GM18499 (cell line): ENCODE data around the gene NPLOC4.
"Not testable (repeated sequence)": the region's sequence is repeated elsewhere in the genome, so short reads cannot be mapped to it uniquely, and the experiment has no call there.

Experiments
- ATAC-seq: cut with Tn5 transposase; IDR thresholded peaks from one replicate; pipeline ENCODE4 v1.9.1; 2021; ENCODE audit warnings: moderate number of reproducible peaks; ENCODE audit not compliant: insufficient read depth, unreplicated experiment

NPLOC4 gene

DNA sequence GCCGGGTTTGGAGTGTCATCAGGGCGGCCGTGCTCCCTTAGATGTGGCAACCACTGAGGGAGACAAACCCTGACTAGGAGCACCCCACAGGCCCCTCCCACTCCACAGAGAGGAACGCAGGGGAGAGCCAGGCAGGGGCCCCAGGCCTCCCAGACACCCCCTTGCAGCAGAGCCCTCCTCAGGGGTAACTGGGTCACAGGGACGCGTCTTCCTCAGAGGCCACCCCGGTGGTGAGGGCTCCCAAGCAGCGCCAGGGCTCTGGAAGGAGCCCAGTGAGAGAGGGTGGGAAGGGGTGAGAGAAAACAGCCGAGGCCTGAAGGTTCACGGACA is 97.4 kb downstream of the NPLOC4 start:
- ATAC-seq = no peak

DNA sequence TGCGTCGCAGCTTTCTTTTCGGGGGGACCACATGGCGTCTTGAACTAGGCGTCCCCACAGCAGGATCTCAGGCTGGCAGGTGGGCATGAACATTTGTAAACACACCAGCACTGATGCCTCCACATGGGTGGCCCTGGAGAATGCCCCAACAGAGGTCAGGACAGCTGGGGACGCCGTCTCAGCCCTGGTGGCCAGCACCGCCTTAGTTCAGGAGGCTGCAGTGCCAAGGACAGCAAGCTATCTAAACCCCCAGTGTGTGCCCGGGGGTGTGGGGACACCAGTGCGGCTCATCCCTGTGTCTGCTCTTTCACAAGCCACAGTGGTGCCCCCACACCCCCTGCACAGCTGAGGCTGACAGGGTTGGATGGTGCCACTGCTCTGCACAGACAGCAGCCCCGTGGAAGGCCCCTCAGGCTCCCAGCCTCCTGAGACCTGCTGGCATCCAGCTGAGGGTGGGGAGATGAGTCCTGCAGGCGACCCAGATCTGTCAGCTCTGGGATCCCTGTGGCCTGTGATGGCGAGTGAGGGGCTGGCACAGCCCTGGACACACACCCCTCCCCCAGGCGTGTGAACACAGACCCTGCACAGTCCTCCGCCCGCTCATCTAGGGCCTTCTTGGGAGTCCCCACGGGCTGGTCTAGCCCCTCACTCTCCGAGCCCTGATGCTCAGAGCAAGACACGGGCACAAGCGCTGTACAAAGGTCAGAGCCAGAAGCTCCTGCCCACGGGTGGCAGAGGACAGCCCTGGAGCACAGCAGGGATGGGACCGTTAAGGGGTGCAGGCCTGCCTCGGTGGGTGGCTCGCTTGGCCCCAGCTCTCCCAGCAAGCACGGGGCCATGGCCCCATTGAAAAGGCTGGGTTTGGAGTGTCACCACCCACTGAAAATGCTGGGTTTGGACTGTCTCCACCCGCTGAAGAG is 98.0 kb downstream of the NPLOC4 start:
- ATAC-seq = no peak

- no peak for ATAC-seq
Measured at GRCh38 chr17:81537856-81538555, 98.9 kb downstream of the NPLOC4 start.

DNA sequence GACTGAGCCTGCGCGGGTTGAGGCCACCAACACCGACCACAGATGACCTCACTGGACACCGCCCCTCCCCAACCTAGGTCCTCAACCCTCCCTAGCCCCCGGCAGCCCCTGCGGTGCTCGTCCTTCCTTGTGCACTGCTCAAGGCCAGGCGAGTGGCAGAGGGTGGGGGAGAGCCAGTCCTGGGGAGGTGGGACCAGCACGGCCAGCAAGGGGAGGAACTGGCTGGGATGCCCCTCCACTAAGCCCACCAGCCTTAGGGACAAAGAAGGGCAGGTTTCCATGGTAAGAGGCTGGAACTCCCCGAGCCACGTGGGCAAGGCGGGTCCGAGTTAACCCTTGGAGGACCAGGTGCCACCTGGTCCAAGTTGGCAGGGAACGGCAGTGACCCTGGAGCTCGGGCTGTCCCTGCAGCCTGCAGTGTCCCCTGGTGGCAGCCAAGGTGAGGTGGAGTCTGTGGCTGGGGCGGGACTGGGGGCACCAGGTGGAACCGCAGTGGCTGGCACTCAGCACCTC is 99.5 kb downstream of the NPLOC4 start:
- ATAC-seq = no peak

- no peak for ATAC-seq
Measured at GRCh38 chr17:81536299-81537290, 100.3 kb downstream of the NPLOC4 start.

- no peak for ATAC-seq
Measured at GRCh38 chr17:81535480-81536298, 101.2 kb downstream of the NPLOC4 start.

DNA sequence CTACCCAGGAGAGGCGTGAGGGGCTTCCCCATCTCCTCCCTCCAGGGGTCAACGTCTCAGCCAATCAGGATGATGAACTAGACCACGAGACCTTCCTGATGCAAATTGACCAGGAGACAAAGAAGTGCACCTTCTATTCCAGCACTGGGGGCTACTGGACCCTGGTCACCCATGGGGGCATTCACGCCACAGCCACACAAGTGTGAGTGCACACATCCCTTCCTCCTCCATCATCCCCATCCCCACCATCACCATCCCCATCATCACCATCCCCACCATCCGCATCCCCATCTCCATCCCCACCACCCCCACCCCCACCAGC is 101.9 kb downstream of the NPLOC4 start:
- ATAC-seq = no peak

DNA sequence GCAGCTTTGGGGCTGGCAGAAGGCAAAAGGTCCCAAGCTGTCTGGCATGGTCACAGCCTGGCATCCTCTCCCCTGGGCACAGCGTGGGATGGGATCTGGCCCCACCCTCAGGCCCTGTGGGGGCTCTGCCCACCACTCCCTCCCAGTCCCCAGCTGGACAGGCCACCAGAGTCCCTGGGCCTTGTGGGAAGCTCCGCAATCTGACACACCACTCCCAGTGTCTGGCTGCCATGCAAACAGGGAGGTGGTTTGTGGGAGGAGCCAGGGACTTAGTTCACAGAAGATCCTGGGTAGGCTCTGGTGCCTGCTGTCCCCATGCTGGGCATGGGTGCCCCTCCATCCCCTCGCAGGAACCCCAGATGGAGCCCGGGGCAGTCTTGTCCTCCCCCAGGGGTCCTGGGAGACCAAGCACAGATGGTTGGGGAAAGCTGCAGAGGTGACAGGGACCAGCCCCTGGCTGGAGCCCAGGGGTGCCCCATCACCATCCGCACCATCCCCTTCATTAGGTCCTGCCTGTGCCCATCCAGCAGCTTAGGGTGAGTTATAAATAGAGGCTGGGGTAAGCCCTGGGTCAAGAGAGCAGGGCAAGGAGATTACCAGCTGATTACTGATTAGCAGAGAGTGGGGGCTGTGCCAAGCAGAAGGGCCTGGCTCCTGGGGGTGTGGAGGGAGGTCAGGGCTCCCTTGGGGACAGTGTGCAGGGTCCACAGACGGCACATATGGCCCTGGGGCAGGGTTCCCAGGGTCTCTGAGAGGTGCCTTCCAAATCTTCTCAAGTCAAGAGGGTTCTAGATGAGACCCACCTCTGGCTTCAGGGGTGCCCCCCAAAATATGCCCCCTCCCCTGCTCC is 102.5 kb downstream of the NPLOC4 start:
- ATAC-seq = no peak

DNA sequence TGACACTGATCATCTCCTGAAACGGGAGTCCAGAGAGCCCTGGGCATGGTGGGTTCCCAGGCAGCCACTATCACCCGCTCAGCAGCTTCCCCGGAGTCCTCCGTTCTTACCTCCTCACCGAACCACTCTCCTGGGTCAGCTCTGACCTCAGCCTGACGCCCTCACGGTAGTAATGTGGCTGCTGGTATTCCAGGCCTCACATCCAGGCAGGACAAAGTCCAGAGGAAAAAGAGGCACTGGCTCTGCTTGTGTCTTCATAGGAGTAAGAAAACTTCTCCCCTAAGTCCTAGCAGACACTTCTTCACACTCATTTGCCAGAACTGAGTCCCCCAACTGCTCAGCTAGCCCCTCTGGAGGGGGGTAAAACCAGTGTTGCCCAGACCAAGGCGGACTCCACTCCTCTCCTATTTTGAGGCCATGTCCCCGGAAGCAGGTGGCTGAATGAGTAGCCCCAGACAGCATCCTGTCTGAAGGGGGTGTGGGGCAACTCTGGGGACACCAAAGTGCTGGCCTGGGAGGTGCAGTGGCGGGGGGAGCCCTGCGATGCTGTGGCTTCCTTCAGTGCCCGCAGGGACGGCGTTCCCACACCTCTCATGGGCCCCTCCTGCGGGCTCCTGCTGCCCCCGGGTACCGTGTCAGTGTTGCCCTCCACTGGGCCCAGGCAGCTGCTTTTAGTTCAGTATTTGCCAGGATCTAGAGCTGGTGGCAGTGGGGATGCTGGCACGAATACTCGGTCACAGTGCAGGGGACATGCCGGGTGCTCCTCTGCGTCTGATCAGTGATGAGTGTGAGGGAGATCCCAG is 103.4 kb downstream of the NPLOC4 start:
- no peak for ATAC-seq

- ATAC-seq = no peak
Measured at GRCh38 chr17:81532490-81533287, 104.2 kb downstream of the NPLOC4 start.

- not testable (repeated sequence) for ATAC-seq
Measured at GRCh38 chr17:81531998-81532404, 104.9 kb downstream of the NPLOC4 start.

- not testable (repeated sequence) for ATAC-seq
Measured at GRCh38 chr17:81531013-81531412, 105.9 kb downstream of the NPLOC4 start.

DNA sequence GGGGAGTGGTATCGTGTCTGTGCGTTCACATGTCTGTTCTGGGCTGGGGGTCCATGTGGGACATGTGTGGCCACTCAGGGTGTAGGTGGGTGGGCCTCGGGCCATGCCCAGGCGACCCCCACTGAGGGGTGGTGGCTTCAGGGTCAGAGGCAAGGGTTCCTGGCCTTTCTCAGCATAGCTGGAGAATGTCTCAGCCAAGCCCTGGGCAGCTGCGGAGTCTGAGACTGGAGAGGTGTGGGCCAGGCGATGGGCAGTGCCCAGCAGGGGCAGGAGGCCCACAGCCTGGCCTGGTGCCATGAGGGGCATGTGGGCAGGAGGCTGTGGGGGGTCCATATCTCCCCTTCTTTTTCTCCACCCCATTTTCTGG is 107.5 kb downstream of the NPLOC4 start:
- ATAC-seq = no peak

DNA sequence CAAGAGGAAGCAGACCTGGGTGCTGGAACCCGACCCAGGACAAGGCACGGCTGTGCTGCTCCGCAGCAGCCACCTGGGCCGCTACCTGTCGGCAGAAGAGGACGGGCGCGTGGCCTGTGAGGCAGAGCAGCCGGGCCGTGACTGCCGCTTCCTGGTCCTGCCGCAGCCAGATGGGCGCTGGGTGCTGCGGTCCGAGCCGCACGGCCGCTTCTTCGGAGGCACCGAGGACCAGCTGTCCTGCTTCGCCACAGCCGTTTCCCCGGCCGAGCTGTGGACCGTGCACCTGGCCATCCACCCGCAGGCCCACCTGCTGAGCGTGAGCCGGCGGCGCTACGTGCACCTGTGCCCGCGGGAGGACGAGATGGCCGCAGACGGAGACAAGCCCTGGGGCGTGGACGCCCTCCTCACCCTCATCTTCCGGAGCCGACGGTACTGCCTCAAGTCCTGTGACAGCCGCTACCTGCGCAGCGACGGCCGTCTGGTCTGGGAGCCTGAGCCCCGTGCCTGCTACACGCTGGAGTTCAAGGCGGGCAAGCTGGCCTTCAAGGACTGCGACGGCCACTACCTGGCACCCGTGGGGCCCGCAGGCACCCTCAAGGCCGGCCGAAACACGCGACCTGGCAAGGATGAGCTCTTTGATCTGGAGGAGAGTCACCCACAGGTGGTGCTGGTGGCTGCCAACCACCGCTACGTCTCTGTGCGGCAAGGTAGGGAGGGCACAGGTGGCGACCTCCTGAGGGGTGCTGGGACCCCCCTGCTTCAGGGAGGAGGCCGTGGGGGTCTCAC is 108.1 kb downstream of the NPLOC4 start:
- no peak for ATAC-seq

DNA sequence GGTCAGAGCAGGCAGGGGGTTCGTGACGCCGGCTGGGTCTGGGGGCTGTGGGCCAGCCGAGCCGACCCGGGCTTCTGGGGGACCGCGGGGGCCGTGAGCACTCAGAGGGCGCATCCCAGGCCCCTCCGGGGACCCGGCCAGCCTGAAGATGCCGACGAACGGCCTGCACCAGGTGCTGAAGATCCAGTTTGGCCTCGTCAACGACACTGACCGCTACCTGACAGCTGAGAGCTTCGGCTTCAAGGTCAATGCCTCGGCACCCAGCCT is 108.6 kb downstream of the NPLOC4 start:
- ATAC-seq = no peak

- no peak for ATAC-seq
Measured at GRCh38 chr17:81527591-81528383, 109.1 kb downstream of the NPLOC4 start, which contains the start of gene FSCN2. Gene FSCN2, plus strand, starts transcription at chr17:81528377. Its CDS starts 155 bp downstream, at chr17:81528532.
